Activated CD4-positive, alpha-beta T cell treated with anti-CD3 and anti-CD28 coated beads for 4 hours (primary cell): Measurements from ENCODE around the gene KAT6B.

ENCODE experiments used
- DNase-seq, 2 donors: peaks; one replicate each; pipeline ENCODE4 v3.0.0-alpha.2; 2020

The KAT6B gene

GRCh38 chr10:75074711-75075445, 248.5 kb downstream of the KAT6B start:
- DNase-seq = no peak

- DNase-seq = no peak
Measured at GRCh38 chr10:75076348-75076747, 249.9 kb downstream of the KAT6B start.

- DNase-seq = no peak
Measured at GRCh38 chr10:75079436-75080083, 253.2 kb downstream of the KAT6B start.

GRCh38 chr10:75080554-75080953, 254.2 kb downstream of the KAT6B start:
- DNase-seq = no peak

- no peak for DNase-seq
Measured at GRCh38 chr10:75081379-75081778, 255.0 kb downstream of the KAT6B start.
